H1 (cell line): ENCODE data around the gene GLMP. TPM values are rescaled to one million over a fixed set of nuclear protein-coding genes. Genes with fewer than 3 reads are reported as not detected.

Experiments
- CTCF ChIA-PET: fragments of 300-600 bp; sonication (Branson Sonifier 250); formaldehyde crosslinking; loops from one replicate; lab custom pipeline; 2021; ENCODE audit not compliant: partially characterized antibody; lab: Charles Lee
- POLR2A ChIA-PET: fragments of 300-600 bp; sonication (Branson Sonifier 250); formaldehyde crosslinking; loops from one replicate; lab custom pipeline; 2021; ENCODE audit warnings: inconsistent platforms; ENCODE audit not compliant: partially characterized antibody; lab: Charles Lee
- DNase-seq, 2 experiments: peaks; one replicate each; pipeline versions ENCODE4 v3.0.0 to v3.0.0-alpha.2; 2010 to 2022; ENCODE audit warnings: low spot score in 2 of 2, low read depth in 1 of 2, mixed read lengths in 1 of 2
- FAIRE-seq: peaks from 2 replicates; lab custom pipeline; 2011; peaks lifted over from hg19 to GRCh38; lab: Jason Lieb, UNC
- H2AFZ ChIP-seq: 2 replicates; pipeline ENCODE4 v1.8.1; 2012; ENCODE audit warnings: low read length, inconsistent platforms
- H2AK5ac ChIP-seq: 2 replicates; pipeline ENCODE4 v1.6.1; 2013; ENCODE audit warnings: low read depth, low read length
- H2BK120ac ChIP-seq: replicated peaks from 2 replicates; pipeline ENCODE3; 2013; ENCODE audit warnings: low read depth, low read length, inconsistent platforms
- H2BK12ac ChIP-seq: 2 replicates; pipeline ENCODE4 v1.6.1; 2013; ENCODE audit warnings: low read depth, low read length
- H2BK15ac ChIP-seq: 2 replicates; pipeline ENCODE4 v1.6.1; 2013; ENCODE audit warnings: low read length
- H2BK20ac ChIP-seq: 2 replicates; pipeline ENCODE4 v1.6.1; 2013; ENCODE audit warnings: low read length
- H2BK5ac ChIP-seq: 2 replicates; pipeline ENCODE4 v1.6.1; 2013; ENCODE audit warnings: low read depth, low read length
- H3K14ac ChIP-seq: 2 replicates; pipeline ENCODE4 v1.6.1; 2013; ENCODE audit warnings: inconsistent platforms; ENCODE audit not compliant: insufficient read length
- H3K18ac ChIP-seq: 2 replicates; pipeline ENCODE4 v1.6.1; 2013; ENCODE audit warnings: low read length; ENCODE audit errors: extremely low read depth
- H3K23ac ChIP-seq: 2 replicates; pipeline ENCODE4 v1.6.1; 2013; ENCODE audit warnings: inconsistent platforms; ENCODE audit not compliant: insufficient read length
- H3K23me2 ChIP-seq: 2 replicates; pipeline ENCODE4 v1.6.1; 2013; ENCODE audit warnings: low read depth, low read length
- H3K27ac ChIP-seq: 2 replicates; pipeline ENCODE4 v1.6.1; 2011; ENCODE audit warnings: low read depth, low read length, inconsistent platforms
- H3K27me3 ChIP-seq, 4 experiments: replicated peaks in 1 of 4; 1 replicate in 1 of 4; 2 replicates in 3 of 4; pipeline versions ENCODE4 v1.6.1 to v1.8.1; 2011 to 2013; ENCODE audit warnings: low read length in 3 of 4, mild to moderate bottlenecking in 3 of 4, inconsistent platforms in 2 of 4, mixed read lengths in 2 of 4, moderate library complexity in 1 of 4; ENCODE audit not compliant: control insufficient read depth in 3 of 4, insufficient read depth in 3 of 4; ENCODE audit errors: extremely low read depth in 1 of 4
- H3K36me3 ChIP-seq, 4 experiments: 2 replicates each; pipeline versions ENCODE4 v1.6.1 to v1.8.1; 2011 to 2013; ENCODE audit warnings: mild to moderate bottlenecking in 4 of 4, low read length in 3 of 4, moderate library complexity in 2 of 4, control low read depth in 1 of 4, inconsistent platforms in 1 of 4; ENCODE audit not compliant: insufficient read depth in 4 of 4, control insufficient read depth in 2 of 4
- H3K4ac ChIP-seq: replicated peaks from 2 replicates; pipeline ENCODE3; 2013; ENCODE audit warnings: low read length, low read depth, mixed read lengths, inconsistent platforms; ENCODE audit not compliant: insufficient read length
- H3K4me1 ChIP-seq, 4 experiments: replicated peaks in 1 of 4; 1 replicate in 1 of 4; 2 replicates in 3 of 4; pipeline versions ENCODE4 v1.6.1 to v1.8.1; 2011 to 2013; ENCODE audit warnings: low read length in 3 of 4, inconsistent platforms in 2 of 4, mixed read lengths in 1 of 4; ENCODE audit not compliant: insufficient read depth in 4 of 4, control insufficient read depth in 3 of 4
- H3K4me2 ChIP-seq, 2 experiments: 2 replicates each; pipeline versions ENCODE4 v1.6.1 to v1.8.1; 2011 to 2013; ENCODE audit warnings: low read depth in 2 of 2, low read length in 2 of 2, control low read depth in 1 of 2, inconsistent platforms in 1 of 2, mild to moderate bottlenecking in 1 of 2; ENCODE audit not compliant: insufficient read depth in 1 of 2
- H3K4me3 ChIP-seq, 4 experiments: fragments of 200-600, 300-600 bp in 1 of 4; sonication (generic), shearing (Covaris generic), sonication (Bioruptor Twin) in 1 of 4; 2 replicates each; pipeline versions ENCODE4 v1.5.1 to v1.8.1; 2011 to 2016; ENCODE audit warnings: low read length in 4 of 4, low read depth in 3 of 4, control low read depth in 2 of 4, inconsistent platforms in 2 of 4, mild to moderate bottlenecking in 2 of 4, mixed read lengths in 1 of 4, moderate library complexity in 1 of 4; ENCODE audit not compliant: insufficient read depth in 2 of 4; ENCODE audit errors: extremely low read depth in 1 of 4
- H3K56ac ChIP-seq: replicated peaks from 2 replicates; pipeline ENCODE3; 2013; ENCODE audit warnings: low read depth, mild to moderate bottlenecking, mixed read lengths, low read length, inconsistent platforms; ENCODE audit not compliant: insufficient read length
- H3K79me1 ChIP-seq: 2 replicates; pipeline ENCODE4 v1.6.1; 2013; ENCODE audit warnings: low read depth, low read length, control low read depth
- H3K79me2 ChIP-seq, 2 experiments: 2 replicates each; pipeline versions ENCODE4 v1.6.1 to v1.8.1; 2012 to 2013; ENCODE audit warnings: low read length in 2 of 2, mild to moderate bottlenecking in 2 of 2, inconsistent platforms in 1 of 2; ENCODE audit not compliant: insufficient read depth in 2 of 2, control insufficient read depth in 1 of 2
- H3K9ac ChIP-seq, 4 experiments: replicated peaks in 1 of 4; 1 replicate in 1 of 4; 2 replicates in 3 of 4; pipeline versions ENCODE4 v1.6.1 to v1.8.1; 2011 to 2013; ENCODE audit warnings: low read depth in 3 of 4, low read length in 3 of 4, control low read depth in 2 of 4, mild to moderate bottlenecking in 2 of 4, moderate library complexity in 2 of 4, inconsistent platforms in 1 of 4; ENCODE audit errors: extremely low read depth in 1 of 4
- H3K9me3 ChIP-seq, 2 experiments: 2 replicates each; pipeline versions ENCODE4 v1.6.1 to v1.8.1; 2012 to 2013; ENCODE audit warnings: mild to moderate bottlenecking in 2 of 2, moderate library complexity in 2 of 2, control low read depth in 1 of 2, inconsistent platforms in 1 of 2, low read depth in 1 of 2, low read length in 1 of 2, mixed read lengths in 1 of 2; ENCODE audit not compliant: insufficient read depth in 2 of 2
- H4K20me1 ChIP-seq, 2 experiments: replicated peaks in 1 of 2; 2 replicates each; pipeline versions ENCODE3 to v1.8.1; 2011 to 2013; ENCODE audit warnings: inconsistent platforms in 2 of 2, low read length in 2 of 2, mild to moderate bottlenecking in 1 of 2; ENCODE audit not compliant: insufficient read depth in 2 of 2, control insufficient read depth in 1 of 2
- H4K5ac ChIP-seq: 2 replicates; pipeline ENCODE4 v1.6.1; 2013; ENCODE audit warnings: low read length, low read depth, mixed read lengths, inconsistent platforms; ENCODE audit not compliant: insufficient read length
- H4K8ac ChIP-seq: 2 replicates; pipeline ENCODE4 v1.8.0; 2013; ENCODE audit warnings: mild to moderate bottlenecking, moderate library complexity, low read length, inconsistent platforms; ENCODE audit not compliant: insufficient read depth; ENCODE audit errors: extremely low read depth
- H4K91ac ChIP-seq: replicated peaks from 2 replicates; pipeline ENCODE3; 2013; ENCODE audit warnings: low read length, mixed read lengths, inconsistent platforms; ENCODE audit not compliant: insufficient read length
- CBX5 ChIP-seq: fragments of 300-800, 300-1000 bp; sonication (generic); IDR thresholded peaks from 2 replicates; pipeline ENCODE4 v1.7.1; 2016; ENCODE audit warnings: antibody characterized with exemption, low read length, low read depth
- CBX8 ChIP-seq: fragments of 300-800, 300-1000 bp; sonication (generic); IDR thresholded peaks from 2 replicates; pipeline ENCODE4 v1.7.1; 2016; ENCODE audit warnings: low read depth, low read length, borderline replicate concordance
- CREB1 ChIP-seq: IDR thresholded peaks from 2 replicates; pipeline ENCODE4 v1.6.1; 2012; ENCODE audit warnings: inconsistent platforms
- HDAC2 ChIP-seq, 2 experiments: fragments of 300-600 bp in 1 of 2; sonication (generic) in 1 of 2; IDR thresholded peaks; 2 replicates each; pipeline ENCODE4 v1.6.1; 2011 to 2012; ENCODE audit warnings: low read depth in 2 of 2, low read length in 2 of 2, mild to moderate bottlenecking in 2 of 2, moderate library complexity in 2 of 2, borderline replicate concordance in 1 of 2, inconsistent platforms in 1 of 2
- SAP30 ChIP-seq: fragments of 300-600 bp; sonication (generic); IDR thresholded peaks from 2 replicates; pipeline ENCODE4 v1.7.1; 2012; ENCODE audit warnings: low read length, moderate library complexity, mild to moderate bottlenecking, inconsistent platforms; ENCODE audit not compliant: insufficient read depth, insufficient replicate concordance
- SIN3A ChIP-seq, 2 experiments: IDR thresholded peaks in 1 of 2; conservative IDR thresholded peaks in 1 of 2; 2 replicates each; pipeline ENCODE4 v1.6.1; 2011 to 2012; ENCODE audit warnings: low read length in 2 of 2, improper control_type of control experiment in 1 of 2, low read depth in 1 of 2, mild to moderate bottlenecking in 1 of 2
- SP2 ChIP-seq: IDR thresholded peaks from 2 replicates; pipeline ENCODE4 v1.6.1; 2012; ENCODE audit warnings: mild to moderate bottlenecking, low read length, inconsistent platforms
- SUZ12 ChIP-seq: fragments of 200-600 bp; sonication (generic); IDR thresholded peaks from 2 replicates; pipeline ENCODE4 v1.6.1; 2012; ENCODE audit warnings: mild to moderate bottlenecking, inconsistent platforms, low read length, moderate library complexity, mixed read lengths
- YY1 ChIP-seq: IDR thresholded peaks from 2 replicates; pipeline ENCODE4 v1.6.1; 2011; ENCODE audit warnings: low read depth, mild to moderate bottlenecking, low read length
- WGBS, 2 experiments: shearing (Covaris generic) in 1 of 2; methylation state at CpG; one replicate each; pipeline versions ENCODE4 v1.1.6 to v1.1.7; 2013 to 2015; ENCODE audit warnings: low lambda C conversion rate in 2 of 2, mixed read lengths in 2 of 2, inconsistent platforms in 1 of 2, low coverage in 1 of 2, missing lambda C conversion rate in 1 of 2; ENCODE audit not compliant: insufficient replicate concordance in 2 of 2, insufficient coverage in 1 of 2, insufficient read length in 1 of 2; ENCODE audit errors: extremely low coverage in 1 of 2, missing lambda C conversion rate in 1 of 2; 5-methylcytosine and 5-hydroxymethylcytosine counted together
- polyA plus RNA-seq, 7 experiments: library from polyadenylated mRNA; depleted of rRNA in 3 of 7; stranded (reverse) in 5 of 7; unstranded in 2 of 7; fragments of >200 nt in 5 of 7; fragments of 200-250 nt in 2 of 7; gene quantifications; 1 replicate in 5 of 7; 2 replicates in 1 of 7; 4 replicates in 1 of 7; pipeline versions ENCODE4 v1.2.1 to v1.2.3, GENCODE V29; 2011 to 2013; ENCODE audit warnings: missing spikeins in 2 of 7, mixed read lengths in 2 of 7
- total RNA-seq: library from RNA; stranded (reverse); fragmentation: NEBNext Ultra II Directional; extraction: Animal tissue kit (Norgen Biotek cat#: 25700); gene quantifications from 2 replicates; pipeline ENCODE4 v1.2.1, GENCODE V29; 2021

The GLMP gene
- total and polyA plus RNA-seq, 2 of the 8 experiments (the other 6 are each of a cell fraction or from before 2014, with no cell fraction given): 48.1 to 59.5 TPM

DNA sequence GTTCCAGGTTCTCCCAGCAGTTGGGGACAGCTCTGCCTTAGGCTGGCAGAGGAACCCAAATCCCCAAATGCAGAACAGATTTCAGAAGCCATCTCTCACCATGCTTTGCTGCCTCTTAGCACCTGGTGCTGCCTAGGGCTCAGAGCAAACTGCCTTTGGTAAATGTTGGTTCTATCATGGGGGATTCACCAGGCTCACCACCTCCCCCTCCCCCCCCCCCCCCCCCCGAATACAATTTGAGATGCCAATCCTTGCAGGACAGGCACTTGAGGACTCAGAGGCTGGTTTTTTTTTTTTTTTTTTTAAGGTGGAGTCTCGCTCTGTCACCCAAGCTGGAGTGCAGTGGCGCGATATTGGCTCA is 47.2 kb downstream of the GLMP start:
- 89% methylated on average over 2 of the region's 4 CpGs; no CpG with 5 or more reads in 1 of the 2 experiments for WGBS, 2 experiments
- no peak overlapping the region; the same call in 1 of the 2 replicates for H3K27ac ChIP-seq
- H3K23ac ChIP-seq: no peak overlapping the region
- FAIRE-seq (no peak), DNase-seq (no peak)
- H4K20me1 ChIP-seq: peaks cover 0 to 4% of the 10 kb centered on the region in 2 experiments
- TF ChIP-seq CBX8 (no peak), SAP30 (no peak), YY1 (no peak), SP2 (no peak), CBX5 (no peak), CREB1 (no peak), SIN3A (conservative IDR thresholded peaks at IDR 0.05 in 1 of 2, IDR thresholded peaks at IDR 0.05 in 1 of 2; ENCODE audit: low read depth in 1 of 2, low read length in 2 of 2) (no peak), SUZ12 (no peak), HDAC2 (IDR thresholded peaks at IDR 0.05; ENCODE audit: borderline replicate concordance in 1 of 2, low read depth in 2 of 2, low read length in 2 of 2) (no peak)
- H3K56ac ChIP-seq: no peak overlapping the region
- no peak overlapping the region for H2BK5ac ChIP-seq
- H3K27me3 ChIP-seq: no peaks in the 10 kb centered on the region
- H2AFZ ChIP-seq: no peak overlapping the region
- H3K23me2 ChIP-seq: no peaks in the 10 kb centered on the region
- H3K4ac ChIP-seq: no peak overlapping the region
- no peaks in the 10 kb centered on the region for H3K9me3 ChIP-seq
- ChIA-PET CTCF (interaction anchor here (0.7 to 47.2 kb wide), 8 partner anchors 10 to 152 kb away, joined by 3 to 1265 read pairs (median 4); partner anchors contain the start of gene SEMA4A), POLR2A (interaction anchor here (0.6 to 11.8 kb wide), 16 partner anchors 12 to 198 kb away, joined by 3 to 102 read pairs (median 4); partner anchors contain the start of genes PMF1, SMG5 and TMEM79)
- H3K36me3 ChIP-seq: peaks cover 21 to 44% (median 33%) of the 10 kb centered on the region in 4 experiments
- no peak overlapping the region for H2BK120ac ChIP-seq
- H2AK5ac ChIP-seq: no peak overlapping the region; the same call in 1 of the 2 replicates
- 0 out of 4 replicates have a peak overlapping the region, but pooled peaks of 1 of the 2 experiments have one; percentile 17 for H3K4me2 ChIP-seq
- H2BK15ac ChIP-seq: no peak overlapping the region
- H2BK12ac ChIP-seq: no peak overlapping the region
- no peak overlapping the region for H2BK20ac ChIP-seq
- no peak overlapping the region for H3K14ac ChIP-seq
- H3K4me3 ChIP-seq: no peak overlapping the region
- H3K18ac ChIP-seq: peak overlapping the region; percentile 38; the same call in 1 of the 2 replicates
- no peak overlapping the region for H3K9ac ChIP-seq
- no peak overlapping the region for H4K91ac ChIP-seq
- no peaks in the 10 kb centered on the region for H3K79me1 ChIP-seq
- H3K4me1 ChIP-seq: peaks cover 0 to 16% (median 9%) of the 10 kb centered on the region in 4 experiments
- H3K79me2 ChIP-seq: no peaks in the 10 kb centered on the region
- no peak overlapping the region for H4K5ac ChIP-seq
- H4K8ac ChIP-seq: peak overlapping the region; percentile 58
